ENCODE results near the gene GABBR2.

DNA sequence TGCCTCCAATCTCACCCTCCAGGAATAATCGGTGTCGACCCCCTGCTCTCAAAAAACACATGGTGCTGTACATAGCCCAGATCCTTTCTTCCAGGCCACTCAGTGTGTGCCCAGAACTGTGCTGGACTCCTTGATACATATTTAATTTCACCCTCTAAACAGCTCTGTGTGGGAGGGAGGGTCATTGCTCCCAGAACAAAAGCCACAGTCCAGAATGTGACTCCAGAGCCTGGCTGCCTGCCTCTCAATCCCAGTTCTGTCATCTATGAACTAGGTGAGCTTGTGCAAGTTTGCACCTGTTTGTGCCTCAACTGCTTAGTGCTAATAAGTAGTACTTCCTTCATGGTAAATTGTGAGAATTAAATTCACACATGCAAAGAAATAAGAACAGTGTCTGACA lies 93.1 kb downstream of the GABBR2 start:
- TF ChIP-seq POLR2AphosphoS5 (IDR thresholded peaks at IDR 0.05; ENCODE audit: low read depth, low read length): no peak
- no peak for TF ChIP-seq FOXM1 (IDR thresholded peaks at IDR 0.05; ENCODE audit: low read depth)
- TF ChIP-seq, protein P1, sequence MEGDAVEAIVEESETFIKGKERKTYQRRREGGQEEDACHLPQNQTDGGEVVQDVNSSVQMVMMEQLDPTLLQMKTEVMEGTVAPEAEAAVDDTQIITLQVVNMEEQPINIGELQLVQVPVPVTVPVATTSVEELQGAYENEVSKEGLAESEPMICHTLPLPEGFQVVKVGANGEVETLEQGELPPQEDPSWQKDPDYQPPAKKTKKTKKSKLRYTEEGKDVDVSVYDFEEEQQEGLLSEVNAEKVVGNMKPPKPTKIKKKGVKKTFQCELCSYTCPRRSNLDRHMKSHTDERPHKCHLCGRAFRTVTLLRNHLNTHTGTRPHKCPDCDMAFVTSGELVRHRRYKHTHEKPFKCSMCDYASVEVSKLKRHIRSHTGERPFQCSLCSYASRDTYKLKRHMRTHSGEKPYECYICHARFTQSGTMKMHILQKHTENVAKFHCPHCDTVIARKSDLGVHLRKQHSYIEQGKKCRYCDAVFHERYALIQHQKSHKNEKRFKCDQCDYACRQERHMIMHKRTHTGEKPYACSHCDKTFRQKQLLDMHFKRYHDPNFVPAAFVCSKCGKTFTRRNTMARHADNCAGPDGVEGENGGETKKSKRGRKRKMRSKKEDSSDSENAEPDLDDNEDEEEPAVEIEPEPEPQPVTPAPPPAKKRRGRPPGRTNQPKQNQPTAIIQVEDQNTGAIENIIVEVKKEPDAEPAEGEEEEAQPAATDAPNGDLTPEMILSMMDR (IDR thresholded peaks at IDR 0.05): no peak
- TF ChIP-seq USF1 (IDR thresholded peaks at IDR 0.05; ENCODE audit: borderline replicate concordance, low read depth): no peak
- no peak for TF ChIP-seq JUND (IDR thresholded peaks at IDR 0.05)
- TF ChIP-seq TAF1 (IDR thresholded peaks at IDR 0.05; ENCODE audit: borderline replicate concordance, low read depth, low read length): no peak
